WTC11 (cell line): Measurements from ENCODE around the gene TNFSF15. TPM values are rescaled to one million over a fixed set of nuclear protein-coding genes. Genes with fewer than 3 reads are reported as not detected.

Source experiments
- ATAC-seq: fragments of 200-7000 bp; cut with Tn5 transposase; 2 replicates; pipeline ENCODE4 v1.10.0; 2021; ENCODE audit warnings: mild to moderate bottlenecking, moderate library complexity
- CTCF ChIA-PET: fragments of 300-600 bp; sonication (Branson Sonifier 250); formaldehyde crosslinking; loops from one replicate; lab custom pipeline; 2021; ENCODE audit warnings: antibody characterized with exemption; lab: Charles Lee
- POLR2A ChIA-PET: fragments of 350-600 bp; sonication (Branson Sonifier 250); formaldehyde crosslinking; loops from one replicate; lab custom pipeline; 2021; ENCODE audit warnings: antibody characterized with exemption; lab: Charles Lee
- DNase-seq: peaks from one replicate; pipeline ENCODE4 v3.0.0; 2021; ENCODE audit warnings: low spot score
- H3K27ac Mint-ChIP-seq: 2 replicates; pipeline ENCODE4 v1.8.0; 2021; ENCODE audit warnings: mixed read lengths
- H3K27me3 Mint-ChIP-seq: 2 replicates; pipeline ENCODE4 v1.8.0; 2021; ENCODE audit warnings: low read depth, mild to moderate bottlenecking, moderate library complexity, mixed read lengths
- H3K36me3 Mint-ChIP-seq: 2 replicates; pipeline ENCODE4 v1.8.0; 2021; ENCODE audit warnings: mixed read lengths
- H3K4me1 Mint-ChIP-seq: 2 replicates; pipeline ENCODE4 v1.8.0; 2022; ENCODE audit warnings: mixed read lengths
- H3K4me3 Mint-ChIP-seq: 2 replicates; pipeline ENCODE4 v1.8.0; 2021; ENCODE audit warnings: mild to moderate bottlenecking, moderate library complexity, mixed read lengths
- H3K9me3 Mint-ChIP-seq: 2 replicates; pipeline ENCODE4 v1.8.0; 2021; ENCODE audit warnings: mixed read lengths
- ATF1 ChIP-seq: sonication (generic); formaldehyde crosslinking; IDR thresholded peaks from 2 replicates; pipeline ENCODE4 v1.8.1; 2023; ENCODE audit warnings: mild to moderate bottlenecking, moderate library complexity, missing genetic modification reagents
- ATF2 ChIP-seq: sonication (generic); formaldehyde crosslinking; IDR thresholded peaks from 2 replicates; pipeline ENCODE4 v1.8.1; 2022; ENCODE audit warnings: low read depth, missing genetic modification reagents, borderline replicate concordance
- CREB1 ChIP-seq: sonication (generic); formaldehyde crosslinking; IDR thresholded peaks from 2 replicates; pipeline ENCODE4 v1.8.0; 2023; ENCODE audit warnings: mild to moderate bottlenecking, missing genetic modification reagents
- CREM ChIP-seq: sonication (generic); formaldehyde crosslinking; IDR thresholded peaks from 2 replicates; pipeline ENCODE4 v1.8.1; 2022; ENCODE audit warnings: mild to moderate bottlenecking, missing genetic modification reagents, moderate library complexity
- E2F1 ChIP-seq: sonication (generic); formaldehyde crosslinking; IDR thresholded peaks from 2 replicates; pipeline ENCODE4 v1.8.0; 2022; ENCODE audit warnings: mild to moderate bottlenecking, missing genetic modification reagents
- ESRRA ChIP-seq: sonication (generic); formaldehyde crosslinking; IDR thresholded peaks from 2 replicates; pipeline ENCODE4 v1.8.1; 2022; ENCODE audit warnings: mild to moderate bottlenecking, missing genetic modification reagents, borderline replicate concordance
- FOXJ3 ChIP-seq: sonication (generic); formaldehyde crosslinking; IDR thresholded peaks from 2 replicates; pipeline ENCODE4 v1.9.0; 2021; ENCODE audit warnings: missing genetic modification reagents, mild to moderate bottlenecking, borderline replicate concordance
- FOXP4 ChIP-seq: sonication (generic); formaldehyde crosslinking; IDR thresholded peaks from 2 replicates; pipeline ENCODE4 v1.8.0; 2022; ENCODE audit warnings: mild to moderate bottlenecking, missing genetic modification reagents
- NFATC4 ChIP-seq: fragments of 250-450 bp; sonication (Bioruptor Pico); IDR thresholded peaks from 2 replicates; pipeline ENCODE4 v1.9.0; 2021; ENCODE audit warnings: mild to moderate bottlenecking
- NR1H2 ChIP-seq: sonication (generic); formaldehyde crosslinking; IDR thresholded peaks from 2 replicates; pipeline ENCODE4 v1.9.0; 2021; ENCODE audit warnings: mild to moderate bottlenecking, moderate library complexity, missing genetic modification reagents
- OVOL2 ChIP-seq: fragments of 250-450 bp; sonication (Bioruptor Pico); IDR thresholded peaks from 2 replicates; pipeline ENCODE4 v1.9.0; 2021; ENCODE audit warnings: mild to moderate bottlenecking, borderline replicate concordance
- PRRX2 ChIP-seq: fragments of 250-450 bp; sonication (Bioruptor Pico); IDR thresholded peaks from 2 replicates; pipeline ENCODE4 v1.8.0; 2021; ENCODE audit warnings: mild to moderate bottlenecking
- RORB ChIP-seq: fragments of 250-450 bp; sonication (Bioruptor Pico); IDR thresholded peaks from 2 replicates; pipeline ENCODE4 v1.9.0; 2021; ENCODE audit warnings: mild to moderate bottlenecking
- SP1 ChIP-seq: sonication (generic); formaldehyde crosslinking; conservative IDR thresholded peaks from 2 replicates; pipeline ENCODE4 v1.8.1; 2022; ENCODE audit warnings: missing genetic modification reagents
- ZNF396 ChIP-seq: fragments of 250-450 bp; sonication (Bioruptor Pico); IDR thresholded peaks from 2 replicates; pipeline ENCODE4 v1.8.0; 2021; ENCODE audit warnings: mild to moderate bottlenecking, moderate library complexity, borderline replicate concordance
- ZNF671 ChIP-seq: fragments of 250-450 bp; sonication (Bioruptor Pico); IDR thresholded peaks from 2 replicates; pipeline ENCODE4 v1.8.0; 2021; ENCODE audit warnings: mild to moderate bottlenecking
- ZSCAN18 ChIP-seq: fragments of 250-450 bp; sonication (Bioruptor Pico); IDR thresholded peaks from 2 replicates; pipeline ENCODE4 v2.1.2; 2022; ENCODE audit warnings: mild to moderate bottlenecking, moderate library complexity
- total RNA-seq: library from RNA; stranded (reverse); gene quantifications from 3 replicates; pipeline ENCODE4 v1.2.3, GENCODE V29; 2021
- TF ChIP-seq, protein P1 (sequence below): fragments of 250-450 bp; sonication (Bioruptor Pico); IDR thresholded peaks from 2 replicates; pipeline ENCODE4 v1.9.0; 2021; ENCODE audit warnings: mild to moderate bottlenecking
- TF ChIP-seq, protein P2 (sequence below): fragments of 250-450 bp; sonication (Bioruptor Pico); IDR thresholded peaks from 2 replicates; pipeline ENCODE4 v1.9.0; 2021; ENCODE audit warnings: moderate library complexity, mild to moderate bottlenecking, inconsistent platforms, borderline replicate concordance
- TF ChIP-seq, protein P3 (sequence below): sonication (generic); formaldehyde crosslinking; IDR thresholded peaks from 2 replicates; pipeline ENCODE4 v1.8.0; 2022; ENCODE audit warnings: missing genetic modification reagents
- TF ChIP-seq, protein P4 (sequence below): sonication (generic); formaldehyde crosslinking; conservative IDR thresholded peaks from 2 replicates; pipeline ENCODE4 v1.8.1; 2022; ENCODE audit warnings: mild to moderate bottlenecking, missing genetic modification reagents

Gene TNFSF15
- total RNA-seq, 1 experiment from 2014 or later = 0.11 TPM

DNA sequence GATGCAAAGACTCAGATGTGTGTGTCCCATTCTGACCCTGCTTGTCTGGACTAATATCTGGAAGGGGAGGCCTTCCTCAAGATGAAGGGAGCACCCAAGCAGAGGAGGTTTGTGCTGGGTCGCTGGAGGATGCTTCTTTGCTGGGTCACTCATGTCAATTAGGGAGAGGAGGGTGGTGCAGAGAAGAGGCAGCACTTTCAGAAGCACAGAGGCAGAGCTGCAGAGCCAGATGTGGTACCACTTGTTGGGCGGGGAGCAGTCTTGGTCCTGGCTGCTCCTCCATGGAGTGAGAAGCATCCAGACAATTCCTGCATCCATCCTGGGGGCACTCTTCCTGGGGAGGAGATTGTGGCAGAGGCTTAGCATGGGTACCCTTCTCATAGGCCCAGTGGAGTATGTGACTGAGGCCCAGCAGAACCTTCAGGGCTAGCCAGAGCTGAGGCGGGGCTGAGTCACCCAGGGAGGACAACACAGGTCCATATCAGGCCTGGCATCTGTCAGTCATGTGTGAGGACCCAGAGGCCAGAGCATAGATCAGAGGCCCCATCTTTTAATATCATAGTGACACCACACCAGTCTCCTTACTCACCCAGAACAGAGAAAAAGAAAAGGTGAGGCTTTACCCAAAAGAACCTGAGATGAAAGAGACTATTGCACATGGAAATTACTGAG lies 59.8 kb downstream of the TNFSF15 start:
- ATAC-seq (no peak), DNase-seq (no peak)
- ChIA-PET POLR2A (no interaction called here), CTCF (interaction anchor here (1.7 kb wide), 1 partner anchor 161 kb away, joined by 7 read pairs; no protein-coding TSS in a partner anchor)
- Mint-ChIP-seq H3K9me3 (peaks cover 5% of the 10 kb centered on the region; the same call in 1 of the 2 replicates), H3K27ac (no peak overlapping the region), H3K27me3 (peaks cover 28% of the 10 kb centered on the region), H3K4me3 (no peak overlapping the region), H3K4me1 (no peaks in the 10 kb centered on the region), H3K36me3 (no peaks in the 10 kb centered on the region)
- no peak for TF ChIP-seq OVOL2 (CRISPR knock-in tag)
- no peak for TF ChIP-seq ATF1 (CRISPR knock-in tag)
- no peak for TF ChIP-seq ESRRA (CRISPR knock-in tag)
- no peak for TF ChIP-seq NR1H2 (CRISPR knock-in tag)
- TF ChIP-seq, protein P1, sequence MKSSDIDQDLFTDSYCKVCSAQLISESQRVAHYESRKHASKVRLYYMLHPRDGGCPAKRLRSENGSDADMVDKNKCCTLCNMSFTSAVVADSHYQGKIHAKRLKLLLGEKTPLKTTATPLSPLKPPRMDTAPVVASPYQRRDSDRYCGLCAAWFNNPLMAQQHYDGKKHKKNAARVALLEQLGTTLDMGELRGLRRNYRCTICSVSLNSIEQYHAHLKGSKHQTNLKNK (CRISPR knock-in tag) = no peak
- TF ChIP-seq, protein P2, sequence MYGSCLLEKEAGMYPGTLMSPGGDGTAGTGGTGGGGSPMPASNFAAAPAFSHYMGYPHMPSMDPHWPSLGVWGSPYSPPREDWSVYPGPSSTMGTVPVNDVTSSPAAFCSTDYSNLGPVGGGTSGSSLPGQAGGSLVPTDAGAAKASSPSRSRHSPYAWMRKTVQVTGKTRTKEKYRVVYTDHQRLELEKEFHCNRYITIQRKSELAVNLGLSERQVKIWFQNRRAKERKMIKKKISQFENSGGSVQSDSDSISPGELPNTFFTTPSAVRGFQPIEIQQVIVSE (CRISPR knock-in tag) = no peak
- no peak for TF ChIP-seq ZNF671 (CRISPR knock-in tag)
- TF ChIP-seq SP1 (CRISPR knock-in tag) = no peak
- TF ChIP-seq, protein P3, sequence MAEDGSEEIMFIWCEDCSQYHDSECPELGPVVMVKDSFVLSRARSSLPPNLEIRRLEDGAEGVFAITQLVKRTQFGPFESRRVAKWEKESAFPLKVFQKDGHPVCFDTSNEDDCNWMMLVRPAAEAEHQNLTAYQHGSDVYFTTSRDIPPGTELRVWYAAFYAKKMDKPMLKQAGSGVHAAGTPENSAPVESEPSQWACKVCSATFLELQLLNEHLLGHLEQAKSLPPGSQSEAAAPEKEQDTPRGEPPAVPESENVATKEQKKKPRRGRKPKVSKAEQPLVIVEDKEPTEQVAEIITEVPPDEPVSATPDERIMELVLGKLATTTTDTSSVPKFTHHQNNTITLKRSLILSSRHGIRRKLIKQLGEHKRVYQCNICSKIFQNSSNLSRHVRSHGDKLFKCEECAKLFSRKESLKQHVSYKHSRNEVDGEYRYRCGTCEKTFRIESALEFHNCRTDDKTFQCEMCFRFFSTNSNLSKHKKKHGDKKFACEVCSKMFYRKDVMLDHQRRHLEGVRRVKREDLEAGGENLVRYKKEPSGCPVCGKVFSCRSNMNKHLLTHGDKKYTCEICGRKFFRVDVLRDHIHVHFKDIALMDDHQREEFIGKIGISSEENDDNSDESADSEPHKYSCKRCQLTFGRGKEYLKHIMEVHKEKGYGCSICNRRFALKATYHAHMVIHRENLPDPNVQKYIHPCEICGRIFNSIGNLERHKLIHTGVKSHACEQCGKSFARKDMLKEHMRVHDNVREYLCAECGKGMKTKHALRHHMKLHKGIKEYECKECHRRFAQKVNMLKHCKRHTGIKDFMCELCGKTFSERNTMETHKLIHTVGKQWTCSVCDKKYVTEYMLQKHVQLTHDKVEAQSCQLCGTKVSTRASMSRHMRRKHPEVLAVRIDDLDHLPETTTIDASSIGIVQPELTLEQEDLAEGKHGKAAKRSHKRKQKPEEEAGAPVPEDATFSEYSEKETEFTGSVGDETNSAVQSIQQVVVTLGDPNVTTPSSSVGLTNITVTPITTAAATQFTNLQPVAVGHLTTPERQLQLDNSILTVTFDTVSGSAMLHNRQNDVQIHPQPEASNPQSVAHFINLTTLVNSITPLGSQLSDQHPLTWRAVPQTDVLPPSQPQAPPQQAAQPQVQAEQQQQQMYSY (CRISPR knock-in tag) = no peak
- TF ChIP-seq ZNF396 (CRISPR knock-in tag) = no peak

- ChIA-PET POLR2A (no interaction called here), CTCF (interaction anchor here (1.7 kb wide), 1 partner anchor 162 kb away, joined by 7 read pairs; no protein-coding TSS in a partner anchor)
- no peak for ATAC-seq
- Mint-ChIP-seq H3K4me3 (no peak overlapping the region), H3K4me1 (no peaks in the 10 kb centered on the region), H3K27ac (no peak overlapping the region), H3K27me3 (peaks cover 28% of the 10 kb centered on the region), H3K36me3 (no peaks in the 10 kb centered on the region), H3K9me3 (0 out of 2 replicates have a peak, but pooled peaks cover under 1% of the 10 kb centered on the region)
- no peak for DNase-seq
- TF ChIP-seq FOXJ3 (CRISPR knock-in tag) (no peak), CREB1 (CRISPR knock-in tag) (no peak), ESRRA (CRISPR knock-in tag) (no peak), PRRX2 (no peak), E2F1 (CRISPR knock-in tag) (no peak), ZSCAN18 (CRISPR knock-in tag) (no peak), CREM (CRISPR knock-in tag) (no peak), RORB (CRISPR knock-in tag) (no peak), ATF2 (no peak), FOXP4 (no peak), NFATC4 (CRISPR knock-in tag) (no peak)
- TF ChIP-seq, protein P4, sequence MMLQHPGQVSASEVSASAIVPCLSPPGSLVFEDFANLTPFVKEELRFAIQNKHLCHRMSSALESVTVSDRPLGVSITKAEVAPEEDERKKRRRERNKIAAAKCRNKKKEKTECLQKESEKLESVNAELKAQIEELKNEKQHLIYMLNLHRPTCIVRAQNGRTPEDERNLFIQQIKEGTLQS (CRISPR knock-in tag) = no peak
These were observed 60.6 kb downstream of the TNFSF15 start for GRCh38 chr9:114745108-114745848.
